HL-60 (cell line): Measurements from ENCODE around the gene AFF2.

Source experiments
- CTCF ChIP-seq: IDR thresholded peaks from one replicate; pipeline ENCODE4 v1.5.1; 2011; ENCODE audit warnings: low read length, control low read depth, inconsistent platforms; ENCODE audit not compliant: insufficient read depth
- GABPA ChIP-seq: IDR thresholded peaks from 2 replicates; pipeline ENCODE4 v1.6.1; 2012; ENCODE audit warnings: low read depth
- POLR2AphosphoS5 ChIP-seq: IDR thresholded peaks from 2 replicates; pipeline ENCODE4 v1.6.1; 2012; ENCODE audit warnings: low read depth
- REST ChIP-seq: IDR thresholded peaks from 2 replicates; pipeline ENCODE4 v1.6.1; 2012; ENCODE audit warnings: low read depth; ENCODE audit not compliant: insufficient replicate concordance
- SPI1 ChIP-seq: IDR thresholded peaks from 2 replicates; pipeline ENCODE4 v1.6.1; 2012; ENCODE audit warnings: low read depth, mild to moderate bottlenecking, borderline replicate concordance

GRCh38 chrX:148893395-148893794 is 393.0 kb downstream of the AFF2 start:
- TF ChIP-seq CTCF (no peak), POLR2AphosphoS5 (no peak), REST (no peak), GABPA (no peak), SPI1 (no peak)
